ENCODE results near the gene DGKD.
A peak's percentile ranks its signal among the peaks of the same experiment; 100 is the strongest.

DGKD gene

DNA sequence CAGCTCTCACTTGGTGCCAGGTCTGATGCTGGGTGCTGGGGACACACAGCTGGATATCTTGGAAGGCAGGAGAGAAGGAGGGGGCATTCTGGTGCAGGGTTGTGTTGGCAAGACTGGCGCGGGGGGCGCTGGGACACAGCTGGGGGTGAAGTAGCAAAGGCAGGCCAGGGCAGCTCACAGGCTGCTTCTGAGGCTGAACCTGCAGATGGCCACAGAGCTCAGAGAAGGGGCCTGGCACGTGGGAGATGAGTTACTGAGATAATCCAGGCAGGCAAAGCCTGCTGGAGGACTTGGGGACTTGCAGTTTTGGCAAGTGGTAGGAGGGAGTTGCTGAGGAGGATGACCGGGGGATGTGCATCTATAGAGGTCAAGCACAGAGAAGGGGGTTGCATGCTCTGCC, 16.2 kb upstream of the DGKD start:
- no peak for DNase-seq

DNA sequence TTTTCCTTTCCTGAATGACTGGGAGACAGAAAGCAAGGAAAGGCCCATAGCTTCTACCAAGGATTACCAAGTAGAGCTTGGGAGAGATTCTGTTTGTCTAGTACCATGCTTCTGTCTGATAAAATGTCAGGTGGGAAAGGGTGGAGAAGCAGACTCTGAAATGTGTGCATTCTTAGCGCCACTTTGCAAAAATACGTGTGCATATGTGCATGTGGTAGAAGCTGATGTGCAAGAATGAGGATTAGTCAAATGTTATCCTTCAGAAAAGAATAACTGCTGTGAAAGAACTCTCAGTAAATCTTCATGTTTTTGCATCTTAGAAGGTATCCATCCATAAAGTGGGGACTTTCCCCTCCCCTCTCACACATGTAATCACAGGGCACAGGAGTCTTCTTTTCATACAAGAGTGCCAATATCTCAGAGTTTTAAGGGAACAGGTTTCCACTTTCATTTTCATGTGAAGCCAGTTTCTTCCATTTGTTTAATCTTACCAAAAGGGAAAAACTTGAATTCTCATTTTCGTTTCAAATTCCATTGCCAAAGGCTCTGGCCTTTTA, 15.4 kb upstream of the DGKD start:
- no peak for DNase-seq

DNA sequence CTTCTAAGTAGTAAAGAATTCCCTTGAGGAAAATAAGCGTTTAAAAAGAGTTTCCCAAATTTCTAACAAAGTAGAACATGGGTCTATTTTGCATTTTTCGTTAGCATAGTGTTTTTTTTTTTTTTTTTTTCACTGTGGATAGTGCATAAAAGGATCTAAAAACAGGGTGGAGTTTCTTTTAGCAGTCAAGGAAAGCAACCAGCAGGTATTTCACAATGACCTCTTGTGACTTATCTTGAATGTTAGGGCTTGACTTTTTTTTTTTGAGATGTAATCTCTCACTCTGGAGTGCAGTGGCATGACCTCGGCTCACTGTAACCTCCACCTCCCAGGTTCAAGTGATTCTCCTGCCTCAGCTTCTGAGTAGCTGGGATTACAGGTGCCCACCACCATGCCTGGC, 14.9 kb upstream of the DGKD start:
- no peak for DNase-seq

DNA sequence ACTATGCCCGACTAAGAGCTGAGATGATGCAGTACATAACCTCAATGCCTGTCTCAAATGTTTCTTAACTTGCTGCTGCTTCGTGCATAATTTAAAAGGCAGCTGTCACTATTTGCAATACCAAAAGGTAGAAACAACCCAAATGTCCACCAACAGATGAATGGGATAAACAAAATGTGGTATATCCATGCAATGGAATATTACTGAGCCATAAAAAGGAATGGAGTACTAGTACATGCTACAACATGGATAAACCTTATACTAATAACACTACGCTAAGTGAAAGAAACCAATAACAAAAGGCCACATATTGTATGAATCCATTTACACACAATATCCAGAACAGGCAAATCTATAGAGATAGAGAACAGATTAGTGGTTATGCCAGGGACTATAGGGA, 13.0 kb upstream of the DGKD start:
- no peak for DNase-seq

DNA sequence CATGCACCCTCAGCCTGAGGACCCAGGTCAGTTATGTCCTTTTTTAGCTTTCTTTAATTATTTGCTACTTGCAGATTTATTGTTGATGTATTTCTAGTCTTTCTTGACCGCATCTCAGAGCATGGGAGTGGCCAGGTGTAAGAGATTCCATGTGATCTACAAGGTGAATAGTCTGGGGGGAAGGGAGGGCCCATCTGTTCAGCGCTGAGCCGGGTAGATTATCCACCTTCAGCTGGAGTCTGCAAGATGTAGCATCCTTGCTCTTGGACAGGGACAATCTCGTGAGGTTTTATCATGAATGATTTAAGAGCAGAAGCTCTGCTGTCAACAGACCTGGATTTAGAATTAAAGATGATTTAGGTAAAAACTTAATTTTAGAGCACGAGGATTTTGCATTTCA, 12.0 kb upstream of the DGKD start:
- no peak for DNase-seq

DNA sequence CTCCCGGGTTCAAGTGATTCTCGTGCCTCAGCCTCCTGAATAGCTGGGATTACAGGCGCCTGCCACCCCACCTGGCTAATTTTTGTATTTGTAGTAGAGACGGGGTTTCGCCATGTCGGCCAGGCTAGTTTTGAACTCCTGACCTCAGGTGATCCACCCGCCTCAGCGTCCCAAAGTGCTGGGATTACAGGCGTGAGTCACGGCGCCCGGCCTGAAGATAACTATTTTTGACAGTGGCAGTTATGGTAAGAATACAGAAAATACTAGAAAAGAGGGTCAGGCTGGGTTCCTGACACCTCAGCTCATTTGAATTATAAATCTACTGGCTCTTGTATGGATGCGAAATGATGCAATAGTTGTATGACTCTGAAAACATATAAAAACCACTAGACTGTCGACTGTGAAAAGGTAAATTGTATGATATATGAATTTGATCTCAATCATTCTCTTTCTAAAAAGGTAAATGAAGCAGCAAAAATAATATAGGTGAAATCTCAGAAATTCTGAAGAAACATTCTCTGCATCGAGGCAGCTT, 11.1 kb upstream of the DGKD start:
- DNase-seq, result no peak

DNA sequence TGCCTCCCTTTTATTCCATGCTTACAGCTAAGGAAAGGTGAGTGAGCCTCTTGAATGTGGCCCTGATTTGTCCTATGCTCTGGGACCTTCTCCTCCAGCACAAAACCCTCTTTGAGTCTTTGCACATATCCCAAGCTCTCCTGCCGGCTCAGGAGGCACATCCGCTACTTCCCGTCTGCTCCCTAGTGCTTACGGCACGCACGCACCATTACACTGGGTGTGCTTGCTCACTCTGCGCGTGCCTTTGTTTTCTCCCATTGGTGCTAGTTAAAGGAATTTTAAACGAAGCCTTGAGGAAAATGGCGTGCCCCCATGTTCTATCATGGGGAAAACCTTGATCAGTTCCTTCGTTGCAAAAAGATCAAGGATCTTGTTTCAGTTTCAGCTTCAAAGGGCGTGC, 7.9 kb upstream of the DGKD start:
- DNase-seq, result no peak

DNA sequence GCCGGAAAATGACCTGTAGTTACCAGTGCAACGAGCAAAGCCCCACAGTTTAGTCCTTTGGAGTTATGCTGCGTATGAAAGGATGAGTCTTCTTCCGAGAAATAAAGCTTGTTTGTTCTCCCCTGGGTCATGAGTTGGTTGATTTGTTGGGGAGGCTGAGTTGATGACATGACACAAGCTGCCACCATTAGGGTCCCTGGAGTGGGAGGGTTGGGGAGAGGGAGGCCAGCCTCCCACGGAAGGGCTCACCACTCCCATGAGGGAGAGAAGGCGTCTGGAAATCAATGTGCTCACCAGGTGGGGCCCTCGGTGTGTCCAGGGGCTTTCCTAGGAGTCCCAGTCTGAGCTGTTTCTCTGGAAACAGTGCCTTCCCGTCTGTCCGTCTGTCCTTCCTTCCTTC, 7.4 kb upstream of the DGKD start:
- no peak for DNase-seq

DNA sequence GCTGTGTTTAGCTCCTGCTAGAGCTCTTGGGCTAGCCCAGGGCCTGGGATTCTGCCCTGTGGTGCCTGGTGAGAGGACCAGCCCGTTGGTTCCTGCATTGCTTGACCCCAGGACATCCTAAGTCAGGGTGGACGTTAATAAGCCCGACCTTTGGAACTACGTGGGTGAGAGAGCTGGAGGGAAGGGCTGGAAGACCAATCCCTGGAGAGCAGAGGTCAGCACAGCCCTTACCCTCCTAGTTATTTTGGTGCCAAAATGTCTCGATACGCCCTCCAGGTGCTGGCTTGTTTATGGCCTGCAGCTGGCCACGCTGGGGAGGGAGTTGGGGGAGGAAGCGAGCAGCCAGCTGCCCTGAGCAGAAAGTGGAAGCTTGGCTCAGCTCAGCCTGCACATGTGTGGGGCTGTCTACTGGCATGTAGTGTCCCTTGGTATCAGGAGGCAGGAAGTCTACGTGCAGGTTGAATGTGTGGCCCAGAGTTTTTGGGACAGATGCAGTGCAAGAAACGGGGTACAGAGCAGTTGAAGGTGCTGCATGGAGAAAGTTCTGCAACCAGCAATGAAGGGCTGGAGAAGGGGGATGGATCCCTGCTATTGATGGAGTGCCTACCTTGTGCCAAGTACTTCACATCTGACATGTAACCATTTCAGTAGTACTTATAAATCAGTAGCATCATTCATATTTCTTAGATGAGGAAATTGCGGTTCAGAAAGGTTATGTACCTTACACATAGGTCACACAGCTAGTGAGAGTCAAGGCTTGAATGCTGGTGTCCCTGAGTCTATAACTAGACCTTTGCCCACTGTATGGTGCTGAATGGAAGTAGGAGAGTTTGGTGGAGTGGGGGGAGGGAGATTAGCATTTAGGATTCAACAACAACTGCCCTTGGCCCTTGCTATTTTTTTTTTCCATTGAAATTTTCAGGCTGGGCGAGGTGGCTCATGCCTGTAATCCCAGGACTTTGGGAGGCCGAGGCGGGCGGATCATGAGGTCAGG, 5.0 kb upstream of the DGKD start:
- peak; percentile 58 for DNase-seq

DNA sequence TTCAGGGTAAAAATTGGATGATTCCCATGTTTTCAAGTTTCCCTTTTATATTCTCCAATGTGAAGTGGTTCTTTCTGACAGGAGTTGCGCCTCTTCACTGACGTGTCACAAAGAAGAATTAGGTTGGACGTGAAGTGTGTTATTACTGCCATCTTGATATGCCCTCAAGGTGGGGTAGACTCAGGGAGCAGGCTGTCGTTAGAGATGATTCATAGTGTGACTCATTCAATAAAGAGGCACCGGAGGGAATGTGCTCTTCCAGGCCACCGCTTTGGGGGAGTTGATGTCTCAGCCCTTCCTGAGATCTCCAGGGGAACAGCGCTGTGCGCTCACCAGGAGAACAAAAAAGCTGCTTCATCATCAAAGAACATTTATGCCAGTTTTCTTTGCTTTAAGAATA, 3.6 kb upstream of the DGKD start:
- peak; percentile 2 for DNase-seq

DNA sequence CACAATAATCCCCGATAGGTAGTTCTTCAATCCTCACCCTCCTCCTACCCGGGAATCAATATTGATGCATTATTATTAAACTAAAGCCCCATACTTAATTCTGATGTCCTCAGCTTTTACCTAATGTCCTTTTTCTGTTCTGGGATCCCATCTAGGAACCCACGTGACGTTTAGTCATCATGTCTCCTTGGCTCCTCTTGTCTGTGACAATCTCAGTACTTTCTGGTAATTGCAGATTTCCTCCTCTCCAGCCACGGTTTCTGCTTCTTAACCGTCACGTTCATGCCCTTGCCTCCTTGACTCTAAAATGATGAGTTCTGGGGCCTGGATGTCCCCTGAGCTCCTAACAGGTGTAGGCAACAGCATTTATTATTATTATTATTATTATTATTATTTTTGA, 2.9 kb upstream of the DGKD start:
- DNase-seq, result no peak

DNA sequence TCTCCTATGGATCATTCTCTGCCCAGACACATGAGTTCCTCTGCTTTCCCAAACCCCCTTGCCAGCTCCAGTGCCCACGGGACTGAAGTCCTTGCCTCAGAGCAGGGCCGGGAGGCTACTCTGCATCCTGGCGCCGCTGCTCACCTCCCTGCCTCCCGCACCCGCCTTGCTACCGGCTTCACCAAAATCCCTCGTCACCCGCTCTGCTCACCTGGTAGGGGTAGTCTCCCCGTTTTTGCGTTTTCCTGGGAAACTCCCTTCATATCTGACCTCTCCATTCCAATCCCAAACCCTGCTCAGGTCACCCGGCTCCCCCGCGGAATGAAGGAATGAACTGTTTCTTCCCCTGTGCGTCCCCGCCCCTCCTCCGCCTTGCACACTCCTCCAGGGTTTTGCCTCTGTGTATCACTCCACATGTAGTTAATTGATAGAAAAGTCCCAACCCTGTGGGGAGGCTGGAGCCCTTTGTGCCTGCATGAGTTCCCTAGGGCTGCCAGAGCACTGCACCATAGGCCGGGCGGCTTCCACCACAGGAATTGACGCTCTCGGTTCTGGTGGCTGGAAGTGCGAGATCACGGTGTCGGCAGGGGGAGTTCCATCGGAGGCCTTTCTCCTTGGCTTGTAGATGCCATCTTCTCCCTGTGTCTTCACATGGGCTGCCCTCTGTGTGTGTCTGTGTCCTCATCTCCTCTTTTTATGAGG, 2.0 kb upstream of the DGKD start:
- no peak for DNase-seq

DNA sequence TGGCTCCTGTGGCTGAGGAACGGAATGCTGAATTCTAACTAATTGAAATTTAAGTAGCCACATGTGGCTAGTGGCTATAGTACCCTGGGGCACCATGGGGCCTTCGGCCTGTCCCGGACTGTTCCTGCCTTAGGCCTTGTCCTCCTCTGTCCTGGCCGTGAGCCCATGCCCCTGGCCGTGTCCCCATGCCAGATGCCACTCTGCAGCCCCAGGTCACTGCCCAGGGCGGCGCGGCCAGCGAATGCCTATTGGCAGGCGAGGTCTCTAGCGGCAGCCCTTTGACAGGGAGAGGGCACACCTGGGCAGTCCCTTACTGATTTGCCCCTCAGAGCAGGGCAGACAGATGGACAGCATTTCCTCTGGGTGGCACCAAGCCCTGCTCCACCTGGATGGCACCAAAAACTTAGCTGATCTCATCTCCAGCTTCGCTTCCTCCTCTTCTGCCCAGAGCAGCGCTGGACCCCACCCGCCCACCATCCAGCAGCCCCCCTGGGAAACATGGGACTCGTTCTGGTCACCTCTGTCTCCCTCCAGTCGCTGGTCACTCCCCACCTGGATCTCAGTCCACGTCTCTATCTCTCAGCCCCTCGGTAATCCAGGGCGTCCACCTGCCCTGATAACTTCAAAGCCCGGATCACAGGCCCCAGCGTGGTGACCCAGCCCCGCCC, 1.1 kb upstream of the DGKD start:
- no peak for DNase-seq

DNA sequence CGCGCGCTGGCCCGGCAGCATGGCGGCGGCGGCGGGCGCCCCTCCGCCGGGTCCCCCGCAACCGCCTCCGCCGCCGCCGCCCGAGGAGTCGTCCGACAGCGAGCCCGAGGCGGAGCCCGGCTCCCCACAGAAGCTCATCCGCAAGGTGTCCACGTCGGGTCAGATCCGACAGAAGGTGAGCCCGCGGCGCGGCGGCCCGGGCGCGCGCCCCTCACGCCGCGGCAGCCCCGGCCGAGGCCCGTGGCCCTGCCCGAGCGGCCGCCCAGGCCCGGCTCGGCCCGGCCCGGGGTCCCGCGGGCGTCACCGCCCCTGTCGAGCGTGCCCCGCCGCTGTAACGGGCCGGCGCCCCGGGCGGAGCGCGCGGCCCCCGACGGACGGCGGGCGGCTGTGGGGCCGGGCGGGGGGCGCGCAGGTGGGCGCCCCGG, 218 bp downstream of the DGKD start:
- no peak for DNase-seq

DNA sequence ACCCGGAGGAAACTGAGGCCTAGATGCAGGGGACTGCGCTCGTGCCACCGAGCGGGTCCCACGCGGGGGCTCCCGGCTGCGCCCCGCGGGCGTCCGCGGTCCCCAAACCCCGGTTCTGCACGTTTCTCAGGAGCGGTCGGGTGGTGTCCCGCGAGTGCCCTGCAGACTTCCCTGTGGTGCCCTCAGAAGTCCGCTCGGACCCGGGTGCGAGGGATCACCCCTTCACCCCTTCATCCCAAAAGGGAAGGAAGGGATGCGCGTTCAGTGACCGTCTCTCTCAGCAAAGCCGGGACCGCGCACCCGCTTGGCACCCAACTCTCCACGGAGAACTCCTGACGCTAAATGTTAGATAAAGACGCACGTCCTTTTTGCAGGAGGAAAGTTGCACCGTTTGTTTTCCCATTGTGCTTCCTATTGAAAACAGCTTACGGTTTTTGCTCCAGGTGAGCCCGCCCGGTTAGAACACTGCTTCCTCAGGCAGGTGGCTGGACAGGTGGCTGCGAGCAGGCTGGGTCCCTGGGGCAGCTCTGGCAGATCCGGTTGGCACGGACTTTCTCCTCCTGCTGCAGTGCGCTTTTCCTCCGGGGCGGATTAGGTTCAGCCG, 779 bp downstream of the DGKD start:
- peak; percentile 28 for DNase-seq

DNA sequence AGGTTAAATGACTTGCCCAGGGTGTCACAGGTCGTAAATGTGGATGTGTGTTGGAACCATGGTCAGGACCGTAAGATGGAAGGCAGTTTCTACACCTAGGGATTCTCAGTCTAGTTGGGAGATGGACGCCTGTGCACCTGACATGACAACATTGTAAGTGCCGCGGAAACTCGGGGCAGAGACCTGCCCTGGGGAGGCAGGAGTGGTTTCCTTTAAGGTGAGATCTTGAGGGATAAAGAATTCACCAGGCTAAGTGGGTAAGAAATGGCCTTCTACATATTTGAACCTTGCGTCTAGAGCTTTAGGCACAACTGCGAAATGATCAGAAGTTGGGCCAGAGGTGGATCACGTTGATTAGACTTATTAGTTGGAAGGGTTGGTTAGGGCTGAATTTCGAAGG, 1.6 kb downstream of the DGKD start:
- DNase-seq, result no peak

DNA sequence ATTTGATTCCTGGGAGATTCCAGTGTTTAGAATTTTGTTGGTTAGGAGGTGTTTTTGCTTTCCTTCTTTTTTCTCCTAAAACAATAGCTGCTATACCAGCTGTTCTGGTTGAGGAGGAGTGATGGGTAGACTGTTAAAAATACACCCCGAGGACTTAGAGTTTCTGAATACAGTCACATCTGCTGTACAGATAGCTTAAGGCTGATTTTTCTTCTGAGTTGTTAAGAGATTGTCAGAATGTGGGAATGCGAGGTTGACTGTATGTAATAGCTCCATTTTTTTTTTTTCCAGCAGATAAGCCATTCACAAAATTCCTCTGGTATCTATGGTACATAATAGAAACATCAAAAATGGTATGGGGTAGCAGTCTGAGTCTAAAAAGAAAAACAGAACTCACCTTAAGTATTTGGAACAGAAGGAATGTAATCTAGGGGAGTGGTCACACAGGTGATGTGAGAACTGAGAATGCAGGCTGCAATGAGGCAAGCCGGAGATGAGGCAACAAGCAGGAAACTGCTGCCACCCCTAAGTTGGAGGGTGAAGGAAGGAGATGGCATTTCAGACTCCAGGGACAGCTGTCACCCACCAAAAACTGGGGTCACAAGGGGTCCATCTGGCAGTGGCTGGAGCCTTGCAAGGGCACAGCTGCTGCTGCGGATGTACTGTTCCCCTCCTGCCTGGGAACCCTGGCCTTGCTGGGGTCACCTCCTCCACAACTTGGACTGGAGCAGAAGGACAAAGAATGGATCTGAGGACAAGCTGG, 2.4 kb downstream of the DGKD start:
- no peak for DNase-seq

DNA sequence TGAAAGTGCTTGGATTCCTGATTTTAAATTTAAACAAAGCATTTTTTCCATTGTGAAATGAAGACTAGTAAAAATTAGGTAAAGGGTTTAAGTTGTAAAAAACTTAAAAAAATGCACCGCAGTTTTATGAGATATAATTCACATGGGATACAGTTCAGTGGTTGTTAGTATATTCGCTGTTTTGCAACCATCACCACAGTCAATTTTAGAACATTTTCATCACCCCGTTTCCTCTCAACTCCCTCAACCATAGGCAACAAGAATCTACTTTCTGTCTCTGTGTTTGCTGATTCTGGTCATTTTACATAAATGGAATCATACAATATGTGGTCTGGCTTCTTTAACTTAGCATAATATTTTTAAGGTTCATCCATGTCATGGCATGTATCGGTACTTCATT, 4.0 kb downstream of the DGKD start:
- no peak for DNase-seq

DNA sequence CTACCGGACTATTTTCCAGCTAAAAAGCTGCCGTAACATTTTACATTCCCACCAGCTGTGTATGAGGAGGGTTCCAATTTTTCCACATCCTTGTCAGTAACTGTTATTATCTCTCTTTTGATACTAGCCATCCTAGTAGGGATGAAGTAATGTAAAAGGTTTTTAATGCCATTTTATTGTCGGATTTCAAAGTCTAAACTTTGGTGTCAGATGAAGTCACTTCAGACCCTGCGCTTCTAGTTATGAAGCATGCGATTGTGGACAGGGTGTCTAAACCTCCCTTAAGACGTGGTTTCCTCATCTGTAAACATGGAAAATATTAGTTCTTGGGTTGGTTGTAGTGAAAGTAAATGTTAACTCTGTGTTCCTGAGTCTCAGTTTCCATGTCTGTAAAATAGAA, 4.7 kb downstream of the DGKD start:
- no peak for DNase-seq

DNA sequence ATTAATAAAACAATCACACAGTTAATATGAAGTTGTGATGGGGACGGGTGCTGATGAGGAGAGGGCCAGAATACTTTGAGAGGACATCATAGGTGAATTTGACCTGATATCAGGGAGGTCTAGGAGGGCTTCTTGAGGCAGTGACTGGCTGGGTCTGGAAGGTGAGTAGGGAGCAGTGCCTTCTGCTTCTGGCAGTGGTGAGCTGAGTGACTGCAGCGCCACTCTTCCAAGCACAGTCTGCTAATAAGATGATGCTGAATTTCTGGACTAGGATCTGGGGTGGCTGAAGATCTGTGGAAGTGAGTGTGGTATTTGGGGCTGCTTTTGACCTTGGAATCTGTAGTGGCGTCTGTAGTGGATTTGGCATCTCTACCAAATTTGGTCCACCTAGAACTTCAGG, 5.5 kb downstream of the DGKD start:
- DNase-seq, result no peak

DNA sequence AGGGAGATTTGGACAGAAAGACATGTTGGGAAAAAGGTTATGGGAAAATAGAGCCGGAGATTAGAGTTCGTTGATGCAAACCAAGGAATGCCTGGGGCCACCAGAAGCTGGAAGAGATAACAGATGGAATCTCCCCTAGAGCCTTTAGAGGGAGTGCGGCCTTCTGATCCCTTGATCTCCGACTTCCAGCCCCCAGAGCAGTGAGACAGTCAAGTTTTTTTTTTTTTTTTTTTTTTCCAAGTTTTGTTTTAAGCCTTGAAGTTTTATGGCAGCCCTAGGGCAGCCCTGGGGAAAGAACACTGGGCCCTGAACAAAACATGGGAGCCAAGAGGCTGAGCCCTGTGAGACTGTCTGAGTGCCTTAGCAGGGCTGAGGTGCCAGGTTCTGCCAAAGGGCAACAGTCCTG, 6.5 kb downstream of the DGKD start:
- no peak for DNase-seq

DNA sequence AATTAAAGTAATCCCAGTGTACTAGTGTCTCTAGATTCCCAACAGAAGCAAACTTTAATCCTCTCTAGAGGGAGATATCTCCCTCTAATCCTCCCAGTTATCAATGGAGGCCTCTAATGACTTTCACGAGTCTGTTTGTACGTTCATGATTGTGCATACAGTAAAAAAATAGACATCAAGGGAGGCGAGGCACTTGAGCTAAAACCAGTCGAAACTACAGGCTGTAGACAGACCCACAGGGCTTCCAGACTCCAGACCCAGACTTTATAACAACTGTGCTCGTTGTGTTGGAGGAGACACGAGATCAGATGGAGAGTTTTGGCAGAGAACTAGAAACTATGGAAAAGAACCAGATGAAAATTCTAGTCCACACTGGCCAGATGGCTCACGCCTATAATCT, 7.0 kb downstream of the DGKD start:
- DNase-seq, result no peak

Measured in NCI-H1105 (cell line).